Measurements from ENCODE around the gene NELFE. TPM values are rescaled to one million over a fixed set of nuclear protein-coding genes. Genes with fewer than 3 reads are reported as not detected.
A peak's percentile ranks its signal among the peaks of the same experiment; 100 is the strongest.
"Not testable (repeated sequence)": the region's sequence is repeated elsewhere in the genome, so short reads cannot be mapped to it uniquely, and the experiment has no call there.

Gene NELFE
- total RNA-seq, 1 donor from 2014 or later = 97.7 TPM

DNA sequence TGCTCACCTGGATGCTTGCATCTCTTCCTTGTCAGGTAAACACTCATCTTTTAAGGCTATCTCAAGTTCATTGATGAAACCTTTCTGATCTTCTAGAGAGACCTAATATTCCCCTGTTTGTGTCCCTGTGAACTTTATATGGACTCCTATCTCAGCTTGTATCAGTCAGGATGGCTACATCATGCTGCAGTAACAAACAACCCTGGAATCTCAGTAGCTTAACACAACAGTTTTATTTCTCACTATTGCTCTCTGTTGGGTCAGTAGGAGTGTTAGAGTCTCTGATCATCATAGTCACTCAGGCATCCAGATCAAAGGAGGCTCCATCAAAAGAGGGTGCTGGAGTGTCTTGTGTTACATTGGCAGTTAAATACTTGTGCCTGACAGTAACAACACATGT, 43.4 kb downstream of the NELFE start:
- Mint-ChIP-seq H3K9me3 (no peaks in the 10 kb centered on the region), H3K27me3 (ENCODE audit: insufficient read depth) (no peaks in the 10 kb centered on the region), H3K4me3 (no peak overlapping the region), H3K27ac (no peak overlapping the region), H3K4me1 (ENCODE audit: low read depth) (no peaks in the 10 kb centered on the region), H3K36me3 (ENCODE audit: low read depth) (no peaks in the 10 kb centered on the region)
- no peak for DNase-seq (ENCODE audit: low spot score)
- intact Hi-C loops (cut with micrococcal nuclease) = no loop called here

DNA sequence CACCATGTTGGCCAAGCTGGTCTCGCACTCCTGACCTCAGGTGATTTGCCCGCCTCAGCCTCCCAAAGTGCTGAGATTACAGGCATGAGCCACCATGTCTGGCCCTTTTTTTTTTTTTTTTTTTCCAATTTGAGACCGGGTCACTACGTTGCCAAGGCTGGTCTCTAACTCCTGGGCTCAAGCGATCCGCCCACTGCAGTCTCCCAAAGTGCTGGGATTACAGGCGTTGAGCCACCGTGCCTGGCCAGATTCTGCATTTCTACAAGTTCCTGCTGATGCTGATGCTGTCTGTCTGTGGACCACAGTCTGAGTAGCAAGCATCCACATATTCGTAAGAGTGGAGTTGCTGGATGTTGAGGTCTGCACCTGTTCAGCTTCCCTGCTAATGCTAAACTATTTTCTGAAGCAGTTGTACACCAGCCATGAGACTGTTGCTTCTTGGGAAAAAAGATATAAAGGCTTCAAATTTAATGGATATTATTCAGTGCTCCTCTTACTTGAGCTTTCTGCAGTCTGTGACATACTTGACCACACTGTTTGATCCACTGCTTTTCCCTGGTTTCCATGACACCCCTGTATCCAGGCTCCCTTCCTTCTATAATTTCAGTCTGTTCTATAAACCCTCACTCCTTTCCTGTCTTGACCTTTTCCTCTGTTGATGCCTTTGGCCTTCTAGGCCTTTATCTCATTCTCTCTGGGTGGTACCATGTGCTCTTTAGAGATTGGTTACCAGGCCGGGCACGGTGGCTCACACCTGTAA, 46.8 kb downstream of the NELFE start:
- Mint-ChIP-seq H3K36me3 (ENCODE audit: low read depth) (no peaks in the 10 kb centered on the region), H3K4me1 (ENCODE audit: low read depth) (peaks cover 6% of the 10 kb centered on the region), H3K27me3 (ENCODE audit: insufficient read depth) (no peaks in the 10 kb centered on the region), H3K9me3 (no peaks in the 10 kb centered on the region), H3K27ac (no peak overlapping the region), H3K4me3 (no peak overlapping the region)
- intact Hi-C loops (cut with micrococcal nuclease) = no loop called here
- DNase-seq (ENCODE audit: low spot score) = no peak

DNA sequence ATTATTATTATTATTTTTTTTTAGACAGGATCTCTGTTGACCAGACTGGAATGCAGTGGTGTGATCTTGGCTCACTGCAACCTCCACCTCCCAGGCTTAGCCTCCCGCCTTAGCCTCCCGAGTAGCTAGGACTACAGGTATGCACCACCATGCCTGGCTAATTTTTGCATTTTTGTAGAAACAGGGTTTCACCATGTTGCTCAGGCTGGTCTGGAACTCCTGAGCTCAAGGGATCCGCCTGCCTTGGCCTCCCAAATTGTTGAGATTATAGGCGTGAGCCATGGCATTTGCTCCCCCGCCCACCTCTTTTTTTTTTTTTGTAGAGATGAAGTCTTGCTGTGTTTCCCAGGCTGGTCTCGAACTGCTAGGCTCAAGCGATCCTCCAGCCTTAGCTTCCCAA, 49.5 kb downstream of the NELFE start:
- not testable (repeated sequence) for H3K36me3 Mint-ChIP-seq (ENCODE audit: low read depth); H3K27ac Mint-ChIP-seq; H3K9me3 Mint-ChIP-seq; H3K27me3 Mint-ChIP-seq (ENCODE audit: insufficient read depth); DNase-seq (ENCODE audit: low spot score); H3K4me3 Mint-ChIP-seq
- H3K4me1 Mint-ChIP-seq (ENCODE audit: low read depth) = peaks cover 14% of the 10 kb centered on the region
- intact Hi-C loops (cut with micrococcal nuclease) = loop anchor here (10.0 kb wide), 1 partner anchor 1066 kb away; no protein-coding TSS in a partner anchor

DNA sequence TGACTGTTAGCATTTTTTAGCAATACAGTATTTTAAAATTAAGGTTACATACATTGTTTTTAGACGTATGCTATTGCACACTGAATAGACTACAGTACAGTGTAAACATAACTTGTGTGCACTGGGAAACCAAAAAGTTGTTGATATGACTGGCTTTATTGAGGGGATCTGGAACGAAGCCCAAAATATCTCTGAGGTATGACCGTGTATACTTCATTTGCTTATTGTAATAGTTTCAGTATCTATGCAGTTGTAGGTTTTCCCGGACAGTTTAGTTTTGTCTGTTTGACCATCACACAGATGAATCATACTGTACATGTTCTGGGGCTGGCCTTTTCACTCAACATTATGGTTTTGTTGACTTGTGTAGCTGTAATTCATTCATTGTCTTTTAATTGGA, 50.0 kb downstream of the NELFE start:
- no peak for DNase-seq (ENCODE audit: low spot score)
- H3K27me3 Mint-ChIP-seq (ENCODE audit: insufficient read depth) = no peaks in the 10 kb centered on the region
- no peak overlapping the region for H3K4me3 Mint-ChIP-seq
- H3K27ac Mint-ChIP-seq = no peak overlapping the region
- H3K36me3 Mint-ChIP-seq (ENCODE audit: low read depth) = no peaks in the 10 kb centered on the region
- peaks cover 14% of the 10 kb centered on the region for H3K4me1 Mint-ChIP-seq (ENCODE audit: low read depth)
- intact Hi-C loops (cut with micrococcal nuclease) = loop anchor here (10.0 kb wide), 1 partner anchor 1066 kb away; no protein-coding TSS in a partner anchor
- H3K9me3 Mint-ChIP-seq = no peaks in the 10 kb centered on the region

GRCh38 chr6:31908255-31908654, 50.5 kb downstream of the NELFE start:
- not testable (repeated sequence) for H3K4me3 Mint-ChIP-seq; H3K36me3 Mint-ChIP-seq (ENCODE audit: low read depth); H3K9me3 Mint-ChIP-seq; H3K27me3 Mint-ChIP-seq (ENCODE audit: insufficient read depth); H3K27ac Mint-ChIP-seq; DNase-seq (ENCODE audit: low spot score)
- intact Hi-C loops (cut with micrococcal nuclease) = loop anchor here (10.0 kb wide), 1 partner anchor 1067 kb away; no protein-coding TSS in a partner anchor
- peaks cover 14% of the 10 kb centered on the region for H3K4me1 Mint-ChIP-seq (ENCODE audit: low read depth)

DNA sequence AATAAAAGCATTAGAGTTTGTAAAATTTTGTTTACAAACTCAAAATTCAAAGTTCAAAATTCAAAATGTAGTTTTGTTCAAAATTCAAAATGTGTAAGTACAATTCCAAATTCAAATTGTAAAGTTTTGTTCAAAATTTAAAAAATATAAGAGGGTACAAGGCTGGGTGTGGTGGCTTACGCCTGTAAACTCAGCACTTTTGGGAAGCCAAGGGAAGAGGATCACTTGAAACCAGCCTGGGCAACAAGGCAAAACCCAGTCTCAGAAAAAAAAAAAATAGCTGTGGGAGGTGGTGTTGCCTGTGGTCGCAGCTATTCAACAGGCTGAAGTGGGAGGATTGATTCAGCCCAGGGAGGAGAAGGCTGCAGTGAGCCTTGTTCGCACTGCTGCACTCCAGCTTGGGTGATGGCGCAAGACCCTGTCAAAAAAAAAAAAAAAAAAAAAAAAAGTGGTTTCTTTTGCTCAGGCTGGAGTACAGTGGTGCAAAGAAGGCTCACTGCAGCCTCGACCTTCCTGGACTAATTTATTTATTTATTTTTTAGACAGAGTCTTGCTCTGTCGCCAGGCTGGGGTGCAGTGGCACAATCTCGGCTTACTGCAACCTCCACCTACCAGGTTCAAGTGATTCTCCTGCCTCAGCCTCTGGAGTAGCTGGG, 51.5 kb downstream of the NELFE start:
- Mint-ChIP-seq H3K27ac (no peak overlapping the region), H3K27me3 (ENCODE audit: insufficient read depth) (no peaks in the 10 kb centered on the region), H3K4me1 (ENCODE audit: low read depth) (peaks cover 23% of the 10 kb centered on the region), H3K4me3 (no peak overlapping the region), H3K36me3 (ENCODE audit: low read depth) (no peaks in the 10 kb centered on the region), H3K9me3 (no peaks in the 10 kb centered on the region)
- intact Hi-C loops (cut with micrococcal nuclease) = loop anchor here (10.0 kb wide), 1 partner anchor 1068 kb away; no protein-coding TSS in a partner anchor
- no peak for DNase-seq (ENCODE audit: low spot score)

GRCh38 chr6:31906727-31907126, 52.0 kb downstream of the NELFE start:
- H3K27me3 Mint-ChIP-seq (ENCODE audit: insufficient read depth); H3K9me3 Mint-ChIP-seq; H3K4me3 Mint-ChIP-seq; DNase-seq (ENCODE audit: low spot score); H3K27ac Mint-ChIP-seq; H3K36me3 Mint-ChIP-seq (ENCODE audit: low read depth): not testable (repeated sequence)
- peaks cover 24% of the 10 kb centered on the region for H3K4me1 Mint-ChIP-seq (ENCODE audit: low read depth)
- intact Hi-C loops (cut with micrococcal nuclease) = loop anchor here (10.0 kb wide), 1 partner anchor 1068 kb away; no protein-coding TSS in a partner anchor

- H3K9me3 Mint-ChIP-seq = no peaks in the 10 kb centered on the region
- no peaks in the 10 kb centered on the region for H3K36me3 Mint-ChIP-seq (ENCODE audit: low read depth)
- H3K27ac Mint-ChIP-seq = peak overlapping the region; percentile 58
- no peaks in the 10 kb centered on the region for H3K27me3 Mint-ChIP-seq (ENCODE audit: insufficient read depth)
- peaks cover 24% of the 10 kb centered on the region for H3K4me1 Mint-ChIP-seq (ENCODE audit: low read depth)
- intact Hi-C loops (cut with micrococcal nuclease) = loop anchor here (10.0 kb wide), 1 partner anchor 1069 kb away; no protein-coding TSS in a partner anchor
- no peak overlapping the region for H3K4me3 Mint-ChIP-seq
- DNase-seq (ENCODE audit: low spot score) = no peak
Observed at GRCh38 chr6:31906122-31906521, 52.6 kb downstream of the NELFE start.

DNA sequence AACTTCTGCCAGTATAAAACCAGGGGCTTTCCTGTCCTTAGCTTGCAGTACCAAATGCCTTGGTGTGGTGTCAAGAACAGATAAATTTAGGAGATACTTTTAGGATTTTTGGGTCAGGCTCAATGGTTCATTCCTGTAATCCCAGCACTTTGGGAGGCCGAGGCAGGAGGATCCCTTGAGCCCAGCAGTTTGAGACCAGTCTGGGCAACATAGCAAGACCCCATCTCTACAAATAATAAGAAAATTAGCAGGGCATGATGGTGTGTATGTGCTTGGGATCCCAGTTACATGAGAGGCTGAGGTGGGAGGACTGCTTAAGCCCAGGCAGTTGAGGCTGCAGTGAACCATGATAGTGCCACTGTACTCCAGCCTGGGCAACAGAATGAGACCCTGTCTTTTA, 53.7 kb downstream of the NELFE start:
- Mint-ChIP-seq H3K9me3 (no peaks in the 10 kb centered on the region), H3K27ac (no peak overlapping the region), H3K27me3 (ENCODE audit: insufficient read depth) (no peaks in the 10 kb centered on the region), H3K4me1 (ENCODE audit: low read depth) (peaks cover 24% of the 10 kb centered on the region), H3K36me3 (ENCODE audit: low read depth) (no peaks in the 10 kb centered on the region), H3K4me3 (no peak overlapping the region)
- intact Hi-C loops (cut with micrococcal nuclease) = loop anchor here (10.0 kb wide), 1 partner anchor 1070 kb away; no protein-coding TSS in a partner anchor
- DNase-seq (ENCODE audit: low spot score) = no peak

DNA sequence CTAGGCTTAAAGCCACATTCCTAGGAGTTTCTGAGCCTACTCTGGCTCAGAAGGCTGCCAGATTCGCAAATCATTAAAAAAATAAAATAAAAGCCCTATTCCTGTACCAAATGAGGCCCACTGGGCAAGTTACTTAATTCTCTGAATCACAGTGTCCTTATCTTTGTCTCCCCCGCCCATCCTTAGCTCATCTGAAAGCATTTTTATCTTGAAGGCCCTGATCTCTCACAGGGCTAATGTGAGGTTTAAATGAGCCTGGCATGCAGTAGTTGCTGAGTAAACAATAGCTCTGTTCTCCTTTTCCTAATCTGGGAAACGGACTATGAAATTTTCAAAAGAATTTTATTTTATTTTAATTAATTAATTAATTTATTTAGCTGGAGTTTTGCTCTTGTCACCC, 54.8 kb downstream of the NELFE start:
- intact Hi-C loops (cut with micrococcal nuclease) = loop anchor here (2.0 to 10.0 kb wide), 4 partner anchors 67 to 1071 kb away; partner anchors contain the start of genes ABHD16A and ATF6B
- no peak for DNase-seq (ENCODE audit: low spot score)
- no peaks in the 10 kb centered on the region for H3K9me3 Mint-ChIP-seq

More for the DNA sequence above, 54.8 kb downstream of the NELFE start:
- Mint-ChIP-seq H3K36me3 (ENCODE audit: low read depth) (peaks cover 1% of the 10 kb centered on the region), H3K27ac (no peak overlapping the region), H3K27me3 (ENCODE audit: insufficient read depth) (no peaks in the 10 kb centered on the region), H3K4me1 (ENCODE audit: low read depth) (peaks cover 31% of the 10 kb centered on the region), H3K4me3 (no peak overlapping the region)

Other genes with a start within 250 kb of the NELFE start
- not detected in 2 replicates for gene LY6G6D, start 243.6 kb downstream of the NELFE start, total RNA-seq
- not detected in 2 replicates for gene LY6G6C, start 237.2 kb downstream of the NELFE start, total RNA-seq
- not detected in 2 replicates for gene MPIG6B, start 235.6 kb downstream of the NELFE start, total RNA-seq
- 4.9 and 5.7 TPM in 2 replicates for gene DDAH2, start 229.7 kb downstream of the NELFE start, total RNA-seq
- 398 and 399 TPM in 2 replicates for gene CLIC1, start 222.4 kb downstream of the NELFE start, total RNA-seq
- 80.5 and 83.4 TPM in 2 replicates for gene MSH5, start 219.0 kb downstream of the NELFE start, total RNA-seq
- 16.7 and 17.0 TPM in 2 replicates for gene SAPCD1, start 196.3 kb downstream of the NELFE start, total RNA-seq
- 2.9 and 5.0 TPM in 2 replicates for gene VWA7, start 181.6 kb downstream of the NELFE start, total RNA-seq
- gene VARS1, start 163.2 kb downstream of the NELFE start, total RNA-seq = 150 and 161 TPM in 2 replicates
- gene LSM2, start 152.0 kb downstream of the NELFE start, total RNA-seq = 136 and 137 TPM in 2 replicates
- 2.2 and 2.9 TPM in 2 replicates for gene HSPA1L, start 143.7 kb downstream of the NELFE start, total RNA-seq
- gene HSPA1A, start 143.4 kb downstream of the NELFE start, total RNA-seq = 173 and 175 TPM in 2 replicates
- gene HSPA1B, start 131.2 kb downstream of the NELFE start, total RNA-seq = 152 and 155 TPM in 2 replicates
- 22.1 and 24.3 TPM in 2 replicates for gene NEU1, start 96.2 kb downstream of the NELFE start, total RNA-seq
- 0.12 TPM in 1 of 2 replicates, not detected in the other for gene SLC44A4, start 80.0 kb downstream of the NELFE start, total RNA-seq
- gene EHMT2, start 61.3 kb downstream of the NELFE start, total RNA-seq = 75.9 and 80.4 TPM in 2 replicates
- gene ZBTB12, start 56.9 kb downstream of the NELFE start, total RNA-seq = 4.6 and 5.1 TPM in 2 replicates
- 0.88 and 1.6 TPM in 2 replicates for gene C2, start 31.3 kb downstream of the NELFE start, total RNA-seq
- 0.21 TPM in 1 of 2 replicates, not detected in the other for gene CFB, start 12.9 kb downstream of the NELFE start, total RNA-seq
- 85.8 and 101 TPM in 2 replicates for gene SKIC2, start 204 bp upstream of the NELFE start, total RNA-seq
- gene DXO, start 13.2 kb upstream of the NELFE start, total RNA-seq = 14.1 and 15.2 TPM in 2 replicates
- 4.0 and 4.1 TPM in 2 replicates for gene C4A, start 23.1 kb upstream of the NELFE start, total RNA-seq
- gene C4B, start 55.8 kb upstream of the NELFE start, total RNA-seq = 4.1 and 4.7 TPM in 2 replicates
- gene CYP21A2, start 79.4 kb upstream of the NELFE start, total RNA-seq = 0.34 and 0.36 TPM in 2 replicates
- 2.0 and 4.4 TPM in 2 replicates for gene TNXB, start 150.4 kb upstream of the NELFE start, total RNA-seq
- gene ATF6B, start 169.3 kb upstream of the NELFE start, total RNA-seq = 80.1 and 97.6 TPM in 2 replicates
- 4.8 and 6.0 TPM in 2 replicates for gene FKBPL, start 171.3 kb upstream of the NELFE start, total RNA-seq
- 0.24 and 0.57 TPM in 2 replicates for gene PRRT1, start 193.0 kb upstream of the NELFE start, total RNA-seq
- gene PPT2, start 195.2 kb upstream of the NELFE start, total RNA-seq = 12.4 and 17.1 TPM in 2 replicates
- gene EGFL8, start 205.6 kb upstream of the NELFE start, total RNA-seq = 8.3 and 9.1 TPM in 2 replicates
- 34.5 and 35.6 TPM in 2 replicates for gene AGPAT1, start 217.1 kb upstream of the NELFE start, total RNA-seq
- 58.1 and 60.4 TPM in 2 replicates for gene RNF5, start 219.4 kb upstream of the NELFE start, total RNA-seq
- 19.6 and 20.2 TPM in 2 replicates for gene AGER, start 225.3 kb upstream of the NELFE start, total RNA-seq
- 91.9 and 94.0 TPM in 2 replicates for gene PBX2, start 231.2 kb upstream of the NELFE start, total RNA-seq
- 82.5 and 84.7 TPM in 2 replicates for gene GPSM3, start 233.7 kb upstream of the NELFE start, total RNA-seq